HepG2 (cell line): ENCODE results near the gene TSACC. TPM values are rescaled to one million over a fixed set of nuclear protein-coding genes. Genes with fewer than 3 reads are reported as not detected.

Source experiments
- BRF2 ChIP-seq: sonication (generic); formaldehyde crosslinking; IDR thresholded peaks from 2 replicates; pipeline ENCODE4 v1.8.1; 2022; ENCODE audit warnings: mild to moderate bottlenecking, missing genetic modification reagents
- FOXC1 ChIP-seq: sonication (generic); formaldehyde crosslinking; IDR thresholded peaks from 2 replicates; pipeline ENCODE4 v1.8.0; 2022; ENCODE audit warnings: mild to moderate bottlenecking, missing genetic modification reagents, borderline replicate concordance
- HOXA9 ChIP-seq: sonication (generic); formaldehyde crosslinking; IDR thresholded peaks from 2 replicates; pipeline ENCODE4 v1.8.1; 2022; ENCODE audit warnings: missing genetic modification reagents, mild to moderate bottlenecking, moderate library complexity, borderline replicate concordance
- IKZF4 ChIP-seq: sonication (generic); formaldehyde crosslinking; IDR thresholded peaks from 2 replicates; pipeline ENCODE4 v1.5.1; 2020; ENCODE audit warnings: borderline replicate concordance, mild to moderate bottlenecking, low read depth, missing genetic modification reagents; ENCODE audit errors: not compliant biosample characterization
- PCBP1 ChIP-seq: fragments of 200-400 bp; formaldehyde crosslinking; IDR thresholded peaks from 2 replicates; pipeline ENCODE4 v1.6.1; 2017; ENCODE audit warnings: mild to moderate bottlenecking, low read depth, low read length, borderline replicate concordance
- PHF5A ChIP-seq: IDR thresholded peaks from one replicate; pipeline ENCODE4 v1.6.1; 2018; ENCODE audit warnings: low read depth, missing genetic modification reagents; ENCODE audit not compliant: unreplicated experiment
- ZBTB34 ChIP-seq: sonication (generic); formaldehyde crosslinking; IDR thresholded peaks from 2 replicates; pipeline ENCODE4 v1.8.0; 2022; ENCODE audit warnings: mild to moderate bottlenecking, missing genetic modification reagents
- ZBTB40 ChIP-seq, 2 experiments: fragments of 450-650 bp in 1 of 2; sonication (generic) in 1 of 2; formaldehyde crosslinking in 1 of 2; IDR thresholded peaks; 2 replicates each; pipeline versions ENCODE4 v1.6.1 to v1.8.0; 2016 to 2022; ENCODE audit warnings: antibody characterized with exemption in 1 of 2, mild to moderate bottlenecking in 1 of 2, missing genetic modification reagents in 1 of 2
- ZFP90 ChIP-seq: sonication (generic); formaldehyde crosslinking; IDR thresholded peaks from 2 replicates; pipeline ENCODE4 v1.8.0; 2022; ENCODE audit warnings: missing genetic modification reagents, mild to moderate bottlenecking, inconsistent platforms, borderline replicate concordance
- ZMYM4 ChIP-seq: sonication (generic); formaldehyde crosslinking; IDR thresholded peaks from 2 replicates; pipeline ENCODE4 v1.8.1; 2023; ENCODE audit warnings: mild to moderate bottlenecking, missing genetic modification reagents
- ZNF724P ChIP-seq: sonication (generic); formaldehyde crosslinking; IDR thresholded peaks from 2 replicates; pipeline ENCODE4 v1.8.0; 2022; ENCODE audit warnings: missing genetic modification reagents, borderline replicate concordance
- ZNF75D ChIP-seq: sonication (generic); formaldehyde crosslinking; IDR thresholded peaks from 2 replicates; pipeline ENCODE4 v1.8.1; 2023; ENCODE audit warnings: missing genetic modification reagents, mild to moderate bottlenecking, borderline replicate concordance
- polyA plus RNA-seq, 8 experiments: library from polyadenylated mRNA; depleted of rRNA in 3 of 8; stranded (reverse) in 7 of 8; unstranded in 1 of 8; fragments of >200 nt; fragmentation: Illumina TruSeq in 4 of 8; extraction: Trizol in 4 of 8; gene quantifications; 2 replicates each; pipeline versions ENCODE4 v1.2.1 to v1.2.3, GENCODE V29; 2011 to 2016; ENCODE audit warnings: low read depth in 4 of 8, missing spikeins in 1 of 8, mixed read lengths in 1 of 8; ENCODE audit not compliant: insufficient read depth in 1 of 8
- total RNA-seq, 5 experiments: library from RNA; depleted of rRNA; stranded (reverse); fragments of >200 nt; fragmentation: Illumina TruSeq; extraction: Trizol; gene quantifications; 2 replicates each; pipeline ENCODE4 v1.2.3, GENCODE V29; 2016; ENCODE audit warnings: low read depth in 1 of 5

Gene TSACC
- total and polyA plus RNA-seq, 2 of the 13 experiments (the other 11 are each of a cell fraction or from before 2014, with no cell fraction given), result 1.5 to 2.6 TPM

- TF ChIP-seq PCBP1 (no peak), ZBTB34 (CRISPR knock-in tag) (0 out of 2 replicates have a peak, but pooled peaks have one; percentile 33), ZNF724P (CRISPR knock-in tag) (peak; percentile 59; the same call in 1 of the 2 replicates), IKZF4 (CRISPR knock-in tag) (peak; percentile 46), FOXC1 (no peak), BRF2 (0 out of 2 replicates have a peak, but pooled peaks have one; percentile 10), ZNF75D (CRISPR knock-in tag) (no peak), PHF5A (peak; percentile 53), ZFP90 (CRISPR knock-in tag) (no peak), ZBTB40 (IDR thresholded peaks at IDR 0.05) (no peak), ZBTB40 (CRISPR knock-in tag; IDR thresholded peaks at IDR 0.05) (no peak), HOXA9 (CRISPR knock-in tag) (no peak), ZMYM4 (CRISPR knock-in tag) (no peak)
Observed at GRCh38 chr1:156386134-156386901, 48.0 kb downstream of the TSACC start (continued).
